IPS-NIHi11 (cell line): Measurements from ENCODE around the gene CAMKMT.

Experiments used
- DNase-seq: peaks from one replicate; pipeline ENCODE4 v3.0.0; 2012; ENCODE audit warnings: mixed read lengths, low spot score

CAMKMT gene

DNA sequence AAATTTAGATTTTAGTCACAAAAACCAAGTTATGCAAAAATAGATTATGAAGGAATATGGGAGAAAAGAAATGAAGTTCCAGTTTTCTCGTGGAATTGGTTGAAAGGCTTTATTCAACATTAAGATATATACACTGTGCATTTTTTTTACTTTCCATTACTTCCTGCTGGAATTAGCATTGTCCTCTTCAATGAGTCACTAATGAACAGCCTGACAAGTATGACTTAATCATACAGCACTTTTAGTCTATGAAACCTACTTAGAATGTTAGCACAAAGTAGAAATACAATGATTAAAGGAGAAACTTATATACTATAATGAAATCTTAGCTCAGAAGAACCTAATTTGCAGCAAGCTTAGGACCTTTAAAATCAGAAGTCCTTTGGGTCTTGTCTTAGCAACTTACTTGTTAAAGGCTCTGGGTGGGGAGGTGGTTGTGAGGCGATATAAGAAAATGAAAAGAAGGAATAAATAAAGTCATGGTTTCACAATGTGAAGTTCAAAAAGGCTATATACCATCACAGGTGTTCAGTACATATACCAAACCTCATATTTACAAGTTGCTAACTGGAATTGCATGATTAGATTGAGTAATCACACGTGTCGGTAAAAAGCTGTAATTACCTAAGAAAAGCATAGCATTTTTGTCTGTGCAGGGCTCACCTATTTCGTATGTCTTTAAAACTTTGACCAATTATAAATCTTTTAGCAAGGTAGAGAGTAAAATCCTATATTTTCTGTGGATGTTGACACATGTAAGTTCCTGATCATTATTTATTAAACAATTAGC is 236.8 kb downstream of the CAMKMT start:
- no peak for DNase-seq

DNA sequence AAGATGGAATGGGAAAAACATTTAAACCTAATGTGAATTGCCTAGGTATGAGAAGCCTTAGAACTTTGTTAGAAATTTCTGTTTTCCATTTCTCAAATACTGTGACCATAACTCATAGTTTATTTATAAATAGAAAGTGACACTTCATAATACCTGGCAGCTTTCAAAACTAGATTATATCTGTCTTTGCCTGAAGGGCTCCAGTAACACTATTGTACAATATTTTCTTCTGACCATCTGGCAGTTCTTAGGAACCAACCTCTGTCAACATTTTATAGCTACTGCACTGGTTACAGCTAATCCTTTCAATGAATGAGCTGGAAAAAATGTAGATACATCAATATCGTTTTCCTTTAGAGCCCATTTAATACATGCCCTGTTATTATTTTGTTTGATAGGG is 237.4 kb downstream of the CAMKMT start:
- no peak for DNase-seq

DNA sequence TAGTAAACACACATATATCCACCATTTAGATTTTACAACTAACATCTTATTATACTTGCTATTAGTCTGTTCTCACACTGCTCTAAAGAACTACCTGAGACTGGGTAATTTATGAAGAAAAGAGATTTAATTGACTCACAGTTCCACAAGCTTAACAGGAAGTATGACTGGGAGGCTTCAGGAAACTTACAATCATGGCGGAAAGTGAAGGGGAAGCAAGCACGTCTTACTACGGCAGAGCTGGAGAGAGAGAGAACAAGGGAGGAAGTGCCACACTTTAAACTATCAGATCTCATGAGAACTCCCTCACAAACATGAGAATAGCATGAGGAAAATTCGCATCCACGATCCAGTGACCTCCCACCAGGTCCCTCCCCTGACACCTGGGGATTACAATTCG is 240.7 kb downstream of the CAMKMT start:
- no peak for DNase-seq

DNA sequence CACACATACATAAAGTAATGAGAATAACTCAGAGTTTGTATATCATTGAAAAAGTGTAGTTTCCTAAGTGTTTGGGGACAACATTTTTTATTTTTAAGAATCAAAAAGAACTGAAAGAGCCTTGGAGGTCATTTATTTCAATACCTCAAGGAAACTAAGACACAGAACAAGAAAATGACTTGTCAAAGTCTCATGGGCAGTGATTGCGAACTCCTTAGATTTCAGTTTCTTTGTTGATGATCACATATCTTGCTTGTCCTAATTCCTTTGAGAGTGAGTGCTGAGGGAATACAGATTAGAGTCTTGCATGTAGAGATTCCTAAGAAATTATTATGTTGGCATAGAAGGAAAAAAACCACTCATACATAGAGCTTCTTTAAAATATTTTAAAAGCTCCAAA is 243.8 kb downstream of the CAMKMT start:
- DNase-seq: no peak

DNA sequence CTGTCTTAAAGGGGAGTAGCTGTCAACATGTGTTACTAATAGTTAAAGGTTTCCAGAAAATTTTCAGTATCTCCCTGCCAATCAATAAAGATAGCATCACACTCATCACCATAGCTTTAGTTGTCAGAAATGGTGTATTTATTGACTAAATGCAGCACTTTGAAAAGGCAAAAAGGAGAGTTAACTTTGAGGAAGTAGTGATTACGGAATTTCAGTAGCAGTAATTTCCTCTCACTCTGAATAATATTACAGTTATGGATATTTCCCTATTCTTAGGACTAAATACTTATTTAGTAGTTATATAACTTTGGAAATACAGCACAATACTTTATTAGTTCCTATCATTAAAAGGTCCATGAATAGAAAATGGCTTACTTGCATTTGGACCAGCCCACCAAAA is 250.5 kb downstream of the CAMKMT start:
- no peak for DNase-seq

DNA sequence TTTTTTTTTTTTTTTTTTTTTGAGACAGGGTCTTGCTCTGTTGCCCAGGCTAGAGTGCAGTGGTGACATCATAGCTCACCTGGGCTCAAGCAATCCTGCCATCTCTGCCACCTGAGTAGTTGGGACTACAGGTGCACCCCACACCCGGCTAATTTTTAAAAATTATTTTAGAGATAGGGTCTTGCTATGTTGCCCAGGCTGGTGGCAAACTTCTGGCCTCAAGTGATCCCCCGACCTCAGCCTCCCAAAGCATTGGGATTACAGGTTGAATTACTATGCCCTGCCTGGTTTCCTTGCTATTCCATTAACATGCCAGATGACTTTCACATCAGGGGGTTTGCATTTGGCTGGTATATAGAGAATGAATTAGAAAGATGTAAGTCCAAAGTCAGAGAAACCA is 253.2 kb downstream of the CAMKMT start:
- DNase-seq: no peak

DNA sequence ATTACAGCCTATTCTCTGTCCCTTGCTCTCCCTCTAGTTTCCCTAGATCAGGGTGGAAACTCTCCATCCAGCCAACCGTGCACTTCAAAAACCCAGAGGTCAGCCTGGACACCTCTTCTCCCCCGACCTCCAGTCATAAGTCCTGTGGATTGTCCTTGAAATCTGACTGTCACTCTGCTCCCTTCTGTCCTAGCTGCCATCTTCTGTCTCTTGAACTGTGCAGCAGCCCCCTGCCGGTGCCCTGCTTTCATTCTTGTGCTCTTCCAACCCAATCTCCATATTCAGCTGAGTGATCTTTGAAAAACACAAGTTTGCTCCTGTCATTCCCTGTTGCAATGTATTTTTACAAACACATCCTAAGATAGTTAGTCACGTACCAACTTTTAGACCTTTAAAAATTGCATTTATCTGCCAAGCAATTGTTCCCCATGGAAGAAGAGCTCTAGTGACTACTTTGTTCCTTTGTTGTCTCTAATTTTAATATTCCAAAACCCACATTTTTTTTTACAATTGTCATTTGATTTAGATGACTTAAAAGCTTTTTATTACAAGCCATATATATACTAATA is 254.3 kb downstream of the CAMKMT start:
- DNase-seq: no peak

DNA sequence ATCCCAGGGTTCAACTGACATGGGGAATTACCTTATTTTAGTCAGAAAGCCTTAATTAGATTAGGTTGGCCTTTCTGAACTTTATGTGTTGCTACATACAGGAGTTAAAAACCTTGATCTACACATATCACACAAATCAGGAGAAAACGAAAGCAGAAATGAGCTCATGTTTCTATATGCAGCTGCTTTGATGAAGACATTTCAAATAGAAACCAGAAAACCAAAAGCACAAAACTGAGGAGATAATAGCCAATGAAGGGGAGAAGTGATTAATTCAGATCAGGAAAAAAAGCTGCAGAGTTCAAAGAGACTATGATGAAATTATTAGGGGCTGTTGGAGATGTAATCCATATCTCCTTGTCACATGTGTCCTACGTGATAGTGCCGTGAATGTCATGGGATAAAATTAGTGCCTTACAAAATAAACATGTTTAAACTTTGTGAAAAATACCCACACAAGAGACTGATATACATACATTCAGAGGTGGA is 255.0 kb downstream of the CAMKMT start:
- no peak for DNase-seq

DNA sequence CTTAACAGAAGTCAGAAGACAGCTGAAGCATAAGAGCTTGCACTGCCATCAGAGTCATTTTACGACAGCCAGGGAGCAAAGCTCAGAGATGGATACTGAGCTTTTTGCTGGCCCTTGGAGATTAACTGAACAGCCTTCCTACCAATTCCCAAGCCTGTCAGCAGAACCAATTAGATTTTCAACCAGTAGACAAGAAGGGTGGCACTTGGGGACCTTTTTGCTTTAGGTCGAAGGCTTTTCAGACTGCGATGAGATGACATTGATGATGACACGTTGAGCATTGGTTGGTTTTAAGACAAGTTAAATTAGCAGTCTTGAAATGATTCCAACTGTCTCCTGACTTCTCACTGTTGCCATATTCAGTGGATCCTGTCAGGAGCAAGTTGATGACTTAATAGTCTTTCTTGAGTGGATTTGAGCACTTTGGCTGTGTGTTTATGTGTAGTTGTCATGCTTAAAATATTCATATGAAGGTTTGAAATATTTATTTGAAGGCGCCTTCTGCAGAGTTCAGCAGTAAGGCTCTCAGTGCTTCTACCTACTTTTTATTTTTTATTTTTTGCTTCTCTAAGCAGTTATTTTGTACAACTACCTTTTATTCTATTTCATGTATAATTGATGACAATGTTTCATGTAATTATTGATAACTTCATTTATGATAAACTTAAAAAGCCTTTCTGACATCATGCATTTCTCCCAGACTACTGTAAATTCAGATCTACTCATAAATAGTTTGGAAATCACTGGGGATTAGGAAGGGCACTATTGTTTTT is 256.7 kb downstream of the CAMKMT start:
- no peak for DNase-seq

DNA sequence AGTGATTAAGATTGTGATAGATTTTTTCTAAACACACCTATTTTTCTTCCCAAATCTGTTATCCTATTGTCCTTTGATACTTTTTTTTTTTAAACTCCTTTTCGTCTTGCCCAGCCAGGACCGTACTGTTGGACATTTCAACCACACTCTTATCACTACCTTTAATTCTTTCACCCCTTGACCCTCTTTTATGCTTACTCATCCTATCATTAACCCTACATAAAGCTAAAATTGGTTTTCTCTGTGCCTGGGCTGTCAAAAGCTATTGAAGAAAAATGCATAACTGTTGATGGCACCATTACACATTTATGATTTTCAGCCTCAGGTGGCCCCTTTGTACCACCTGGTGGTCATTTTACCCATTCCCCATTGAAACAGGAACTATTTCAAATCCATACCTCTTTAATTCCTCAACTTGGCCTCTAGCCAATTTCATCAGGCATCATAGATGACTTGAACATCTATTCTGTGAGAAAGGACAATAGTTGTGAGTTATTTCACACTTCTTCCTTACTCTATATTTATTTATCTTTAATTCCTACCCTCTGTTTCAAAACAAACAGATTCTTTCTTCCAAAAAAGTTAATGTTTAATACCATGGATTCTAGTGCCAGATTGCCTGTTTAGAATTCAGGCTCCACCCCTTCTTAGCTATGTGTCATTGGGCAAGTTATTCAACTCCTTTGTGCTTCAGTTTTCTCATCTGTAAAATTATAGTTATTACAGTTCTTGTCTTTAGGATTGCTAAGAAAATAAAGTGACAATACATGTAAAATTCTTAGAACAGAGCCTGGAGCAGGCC is 258.6 kb downstream of the CAMKMT start:
- DNase-seq: no peak

DNA sequence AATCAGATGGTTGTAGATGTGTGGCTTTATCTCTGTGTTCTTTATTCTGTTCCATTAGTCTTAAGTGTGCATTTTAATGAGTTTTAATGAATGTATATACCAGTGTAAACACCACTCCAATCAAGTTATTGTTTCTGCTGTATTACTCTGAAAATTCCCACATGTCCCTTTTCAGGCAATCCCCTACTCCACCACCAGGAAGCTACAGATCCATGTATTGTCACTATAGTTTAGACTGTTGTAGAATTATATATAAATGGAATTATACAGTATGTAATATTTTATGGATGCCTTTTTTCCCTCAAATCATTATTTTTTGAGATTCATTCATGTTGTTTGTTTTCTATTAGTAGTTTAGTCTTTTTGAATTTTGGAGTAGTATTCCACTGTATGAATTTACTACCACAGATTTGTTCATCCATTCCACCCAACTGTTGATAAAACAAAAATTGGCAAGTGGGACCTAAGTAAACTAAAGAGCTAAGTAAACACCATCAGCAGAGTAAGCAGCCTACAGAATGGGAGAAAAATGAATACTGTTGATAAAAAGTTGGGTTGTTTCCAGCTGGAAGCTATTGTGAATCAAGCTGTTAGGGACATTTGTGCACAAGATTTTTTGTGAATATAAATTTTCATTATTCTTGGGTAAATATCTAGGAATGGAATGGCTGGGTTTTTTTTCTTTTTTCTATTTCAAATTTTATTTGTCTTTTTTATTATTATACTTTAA is 262.0 kb downstream of the CAMKMT start:
- DNase-seq: no peak

DNA sequence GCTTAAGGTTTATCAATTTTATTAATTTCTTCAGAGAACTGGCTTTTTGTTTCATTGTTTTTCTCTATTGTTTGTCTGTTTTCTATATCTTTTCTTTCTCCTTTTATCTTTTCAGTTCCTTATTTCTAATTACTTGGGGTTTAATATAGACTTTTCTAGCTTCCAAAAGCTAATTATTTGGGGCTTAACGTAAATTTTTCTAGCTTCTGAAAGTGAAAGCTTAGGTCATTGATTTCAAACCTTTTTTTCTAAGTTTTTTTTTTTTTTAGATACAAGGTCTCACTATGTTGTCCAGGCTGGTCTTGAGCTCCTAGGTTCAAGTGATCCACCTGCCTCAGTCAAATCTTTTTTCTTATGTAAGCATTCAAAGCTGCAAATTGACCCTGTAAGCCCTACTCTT is 266.6 kb downstream of the CAMKMT start:
- no peak for DNase-seq

DNA sequence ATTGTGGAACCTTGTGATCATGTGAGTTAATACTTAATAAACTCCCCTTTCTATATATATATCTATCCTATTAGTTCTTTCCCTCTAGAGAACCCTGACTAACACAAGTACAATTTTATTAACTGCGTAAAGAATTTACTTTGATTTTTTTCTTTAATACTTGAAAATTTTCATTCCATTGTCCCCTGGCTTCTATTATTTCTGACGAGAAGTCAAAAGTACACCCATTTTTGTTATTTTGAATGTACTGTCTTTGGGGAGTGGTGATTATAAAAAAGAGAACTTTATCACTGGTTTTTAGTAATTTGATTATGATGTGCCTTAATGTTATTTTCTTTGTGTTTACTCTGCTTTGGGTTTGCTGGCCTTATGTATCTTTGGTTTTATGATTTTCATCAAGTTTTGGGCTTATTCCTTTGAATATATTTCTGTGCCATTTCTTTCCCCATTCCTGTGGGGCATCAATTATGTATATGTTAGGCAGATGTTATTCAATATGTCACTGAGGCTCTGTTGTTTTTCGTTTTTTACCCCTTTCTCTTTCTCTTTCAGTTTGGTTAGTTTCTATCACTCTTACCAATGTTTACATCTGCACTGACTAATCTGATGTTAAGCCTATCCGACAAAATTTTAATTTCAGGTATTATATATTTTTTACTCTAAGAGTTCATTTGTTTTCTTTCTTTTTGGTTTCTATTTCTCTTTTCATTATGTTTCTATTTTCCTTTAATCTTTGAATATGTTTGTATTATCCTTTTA is 271.4 kb downstream of the CAMKMT start:
- DNase-seq: no peak

DNA sequence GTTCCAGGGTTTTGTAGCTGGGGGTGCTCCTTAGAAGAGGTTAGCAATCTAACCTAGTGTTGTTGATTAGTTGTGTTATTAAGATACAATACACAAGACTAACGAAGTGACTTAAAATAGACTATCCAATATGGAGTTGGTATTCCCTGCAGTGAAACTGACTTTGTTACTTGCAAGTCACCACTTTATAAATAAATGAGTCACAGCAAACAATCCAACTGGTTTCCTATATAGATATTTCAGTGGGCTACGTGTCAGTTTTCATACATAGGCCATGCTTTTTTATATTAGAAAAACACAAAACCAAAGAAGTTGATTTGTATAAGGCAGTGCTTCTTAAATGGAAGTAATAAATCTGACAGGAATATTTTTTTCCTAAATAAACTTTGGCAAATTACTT is 274.0 kb downstream of the CAMKMT start:
- DNase-seq: no peak

DNA sequence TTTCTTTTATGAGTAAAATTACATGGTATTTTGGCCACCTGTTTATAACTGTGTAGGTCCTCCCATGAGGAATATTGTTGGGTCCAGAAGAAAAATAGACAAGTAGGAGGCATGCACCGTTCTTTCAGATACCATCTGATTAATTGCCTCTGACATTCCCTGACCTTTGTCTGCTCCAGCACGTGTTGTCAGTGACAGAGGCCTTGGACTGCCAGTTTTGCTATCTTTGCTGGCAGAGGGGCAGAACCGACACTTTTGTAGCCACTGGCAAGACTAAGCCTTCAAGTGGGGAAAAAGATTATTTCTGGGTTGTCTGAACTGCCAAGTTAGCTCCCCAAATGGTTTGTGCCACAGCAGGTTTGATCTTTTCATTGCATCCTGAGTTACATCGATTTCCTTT is 276.9 kb downstream of the CAMKMT start:
- DNase-seq: no peak

DNA sequence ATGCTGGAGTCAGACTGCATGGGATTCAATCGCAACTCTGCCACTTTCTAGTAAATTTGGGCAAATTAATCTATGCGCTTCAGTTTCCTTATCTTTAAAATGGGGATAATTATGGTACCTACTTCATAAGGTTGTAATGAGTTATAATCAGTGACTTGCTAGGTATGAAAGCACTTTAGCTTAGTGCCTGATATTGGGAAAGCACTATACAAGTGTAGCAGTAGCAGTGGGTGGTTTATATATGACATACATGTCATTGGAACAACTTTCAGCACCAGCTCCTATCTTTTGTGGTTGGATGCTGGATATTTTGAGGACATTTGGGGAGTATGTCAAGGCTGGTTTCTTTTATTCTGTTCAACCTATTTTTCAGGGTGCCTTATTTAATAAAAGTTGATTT is 277.7 kb downstream of the CAMKMT start:
- no peak for DNase-seq

DNA sequence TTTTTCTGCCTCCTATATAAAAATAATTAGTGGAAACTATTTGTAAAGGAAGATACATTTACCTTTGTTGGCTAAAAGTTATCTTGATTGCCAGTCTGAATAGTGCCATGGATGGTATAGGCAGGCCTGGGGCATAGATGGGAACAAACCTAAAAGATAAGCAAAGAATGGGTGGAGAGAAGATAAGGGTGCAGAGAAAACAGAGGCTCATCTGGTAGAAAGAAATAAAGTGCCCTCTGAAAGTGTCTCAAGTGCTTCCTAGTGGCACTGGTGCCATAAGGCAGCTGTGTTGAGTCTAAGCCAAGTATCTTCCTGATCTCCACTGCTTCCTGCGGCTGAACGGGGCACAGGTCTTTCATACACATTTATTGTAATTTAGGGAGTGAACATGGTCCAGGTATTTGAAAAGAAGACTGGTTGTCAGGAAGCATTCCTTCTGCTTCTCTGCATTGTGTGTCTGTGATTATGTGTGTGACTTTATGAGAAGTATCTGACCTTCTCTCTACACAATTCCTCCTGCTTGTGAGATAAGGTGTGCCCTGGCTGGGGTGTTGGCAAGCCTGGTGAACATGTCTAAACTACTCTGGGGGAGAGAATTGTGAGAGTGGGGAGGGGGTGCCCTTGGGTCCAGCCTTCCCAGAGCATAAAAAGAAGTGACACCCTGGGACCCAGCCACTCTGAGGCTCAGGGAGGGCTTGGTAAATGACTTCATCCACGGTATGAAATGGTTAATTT is 280.5 kb downstream of the CAMKMT start:
- no peak for DNase-seq

DNA sequence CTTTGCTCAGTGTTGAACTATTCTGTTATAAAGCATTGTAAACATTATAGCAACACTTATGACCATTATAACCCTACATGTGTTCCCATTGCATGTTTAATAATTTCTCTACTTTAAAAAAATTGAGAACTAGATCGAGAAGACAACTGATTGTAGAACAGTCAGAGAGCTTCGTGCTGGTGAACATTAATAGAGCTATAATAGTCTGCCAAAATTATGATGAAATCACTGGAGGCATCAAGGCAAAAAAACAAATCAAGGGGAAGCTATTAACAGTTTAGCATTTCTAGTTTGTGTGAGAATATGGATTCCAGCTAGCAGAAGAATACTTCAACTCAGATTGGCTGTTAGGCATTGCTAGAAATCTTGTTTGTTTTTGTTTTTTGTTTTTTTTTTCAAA is 284.2 kb downstream of the CAMKMT start:
- no peak for DNase-seq

DNA sequence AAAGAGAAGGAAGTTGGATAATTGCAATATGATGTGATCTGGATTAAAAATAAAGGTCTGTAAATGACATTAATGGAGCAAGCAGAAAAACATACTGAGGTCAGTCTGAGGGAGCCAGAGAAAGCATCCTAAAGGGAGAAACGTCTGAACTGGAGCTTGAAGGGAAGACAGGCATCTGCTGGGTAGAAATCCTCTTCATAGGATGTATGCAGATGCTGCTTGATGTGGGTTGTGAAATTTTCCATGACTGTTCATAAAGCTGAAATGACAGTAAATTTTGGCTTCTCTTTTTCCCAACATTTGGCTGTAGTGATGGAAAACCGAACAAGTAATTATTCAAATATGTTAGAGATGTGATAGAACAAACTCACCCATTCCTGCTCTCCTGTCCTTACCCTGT is 287.6 kb downstream of the CAMKMT start:
- DNase-seq: no peak

DNA sequence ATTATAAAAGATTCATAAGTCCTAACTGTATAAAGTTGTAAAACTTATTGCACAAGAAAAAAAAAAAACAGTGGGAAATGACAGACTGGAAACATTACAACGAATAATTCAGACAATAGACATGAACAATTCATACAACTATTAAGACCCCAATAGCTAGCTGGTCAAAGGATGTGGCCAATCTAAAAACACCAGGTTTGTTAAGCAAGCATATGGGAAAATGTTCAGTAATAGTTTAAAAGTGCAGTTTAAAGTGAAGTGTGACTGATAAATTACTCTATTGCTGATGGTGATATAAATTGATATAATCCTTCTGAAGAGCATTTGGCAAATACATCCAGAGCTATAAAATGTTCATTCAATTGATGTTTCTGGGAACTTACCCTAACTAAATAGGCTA is 289.0 kb downstream of the CAMKMT start:
- DNase-seq: no peak
